Stimulated activated CD4-positive, alpha-beta T cell treated with anti-CD3 and anti-CD28 coated beads, Interleukin-1b, Interleukin-23, amount 100 ng/mL, for 24 hours (primary cell): ENCODE data around the gene AGTPBP1.

Source experiments
- DNase-seq, 4 experiments: peaks; one replicate each; pipeline ENCODE4 v3.0.0-alpha.2; 2020; ENCODE audit warnings: low read depth in 4 of 4, low spot score in 1 of 4

AGTPBP1 gene

DNA sequence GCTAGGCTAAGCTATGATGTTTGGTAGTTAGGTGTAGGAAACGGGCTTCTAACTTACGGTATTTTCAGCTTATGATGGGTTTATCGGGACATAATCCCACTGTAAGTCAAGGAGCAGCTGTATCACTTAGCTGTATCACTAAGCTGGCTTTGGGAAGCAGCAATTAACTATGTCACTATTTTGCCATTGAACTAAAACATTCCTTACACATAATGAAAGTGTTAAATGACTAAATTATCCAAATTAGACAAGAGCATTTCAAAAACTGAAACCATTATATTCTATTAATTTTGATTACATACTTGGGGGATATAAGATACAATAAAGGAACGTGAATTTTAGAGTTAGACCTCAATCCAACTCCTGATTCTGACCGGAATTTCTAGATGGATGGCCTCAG is 188.3 kb downstream of the AGTPBP1 start:
- no peak for DNase-seq

DNA sequence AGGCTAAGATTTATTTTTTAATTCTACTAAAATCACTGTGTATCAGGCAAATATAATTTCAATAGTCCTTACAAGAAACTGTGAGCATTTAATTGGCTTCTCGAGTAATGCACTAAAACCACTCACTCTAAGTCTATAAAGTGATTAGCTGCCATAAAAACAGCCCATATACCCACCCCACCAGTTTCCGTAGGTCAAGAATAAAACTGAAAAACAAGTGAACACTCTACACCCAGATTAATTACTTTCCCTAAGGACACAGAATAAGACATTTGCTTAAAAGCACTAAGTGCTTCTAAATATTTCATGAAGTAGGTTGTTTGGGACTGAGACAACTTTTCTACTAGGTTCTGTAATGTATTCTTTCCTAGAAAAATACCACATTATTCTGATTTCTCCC is 194.2 kb downstream of the AGTPBP1 start:
- no peak for DNase-seq

DNA sequence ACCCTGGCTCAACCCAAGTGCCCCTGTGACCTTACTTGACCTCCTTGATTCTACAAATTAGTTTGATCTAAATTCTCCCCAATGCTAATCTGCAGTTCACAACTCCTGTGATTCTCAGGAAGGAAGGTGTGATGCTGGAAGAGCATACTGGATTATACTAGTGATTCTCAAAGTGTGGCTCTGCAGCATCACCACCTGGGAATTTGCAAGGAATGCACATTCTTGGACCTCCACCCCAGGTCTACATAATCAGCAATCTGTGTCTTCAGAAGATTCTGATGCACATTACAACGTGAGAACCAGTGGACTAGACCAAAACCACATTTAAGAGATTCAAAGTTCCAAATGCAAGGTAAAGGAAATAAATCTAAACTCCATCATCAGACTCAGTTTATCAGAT is 198.6 kb downstream of the AGTPBP1 start:
- no peak for DNase-seq

- DNase-seq = no peak
Measured at GRCh38 chr9:85541876-85542275, 199.9 kb downstream of the AGTPBP1 start.

DNA sequence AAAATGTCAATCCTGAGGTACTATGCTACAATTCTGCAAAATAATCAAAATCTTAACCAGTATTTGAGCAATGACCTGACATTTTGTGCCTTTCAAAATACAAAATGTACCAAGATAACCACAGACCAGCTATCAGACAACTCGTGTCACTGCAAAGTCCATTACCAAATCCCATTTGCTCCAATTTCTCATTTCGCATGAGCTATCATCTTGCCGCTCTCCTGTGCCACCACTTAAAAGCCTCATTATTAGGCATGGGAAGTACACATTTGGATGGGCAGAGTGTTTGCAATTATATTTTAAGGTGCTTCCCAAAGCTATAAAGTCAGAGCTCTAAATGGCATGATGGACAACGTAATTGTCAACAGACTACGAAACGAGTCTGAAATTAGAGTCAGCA is 205.2 kb downstream of the AGTPBP1 start:
- DNase-seq = no peak

DNA sequence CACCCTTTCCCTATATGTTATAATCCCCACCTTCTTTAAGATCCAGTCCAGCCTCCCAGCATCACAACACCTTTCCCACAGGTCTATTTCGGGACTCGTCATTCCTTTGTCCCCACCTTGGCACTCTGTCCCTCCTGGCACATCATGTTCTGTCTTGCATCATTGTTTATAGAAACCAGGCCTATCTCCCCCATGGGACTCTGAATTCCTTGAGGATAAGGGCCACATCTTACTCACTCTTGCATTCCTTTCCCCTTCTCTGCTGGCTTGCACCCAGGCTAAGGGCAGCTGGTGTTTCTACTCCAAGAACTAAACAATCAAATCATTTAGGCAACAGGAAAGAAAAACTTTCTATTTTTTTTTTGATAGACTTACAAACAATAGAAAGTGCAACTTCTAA is 205.7 kb downstream of the AGTPBP1 start:
- no peak for DNase-seq

DNA sequence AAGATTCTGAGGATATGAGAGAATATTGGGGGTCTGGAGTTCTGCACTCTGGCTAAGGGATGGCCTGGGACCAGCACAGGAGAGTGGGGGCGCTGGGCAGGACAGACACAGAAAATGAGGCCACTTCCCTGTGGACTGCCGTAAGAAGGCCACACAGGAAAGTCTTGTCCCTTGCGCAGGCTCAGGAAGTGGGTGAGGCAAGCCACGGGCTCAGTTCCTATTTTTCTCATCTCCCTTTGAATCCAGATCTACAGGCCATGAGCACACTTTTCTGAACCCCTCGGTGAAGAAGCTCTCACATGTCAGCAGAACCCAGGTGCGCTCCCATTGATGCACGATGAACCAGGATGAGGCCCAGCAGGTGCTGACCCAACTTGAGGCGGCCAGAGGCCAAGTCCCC is 207.4 kb downstream of the AGTPBP1 start:
- no peak for DNase-seq

DNA sequence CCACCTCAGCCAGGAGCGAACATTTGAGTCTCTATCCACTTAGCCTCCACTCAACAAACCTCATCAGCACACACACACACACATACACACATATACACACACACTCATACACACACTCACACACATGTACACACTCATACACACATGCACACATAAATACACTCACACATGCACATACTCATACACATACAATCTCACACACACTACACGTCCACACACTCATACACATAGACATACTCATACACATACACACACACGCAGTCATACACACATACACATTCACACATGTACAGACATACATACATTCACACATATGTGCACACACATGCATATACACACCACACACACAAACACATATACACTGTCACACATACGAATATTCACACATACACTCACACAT is 208.2 kb downstream of the AGTPBP1 start:
- DNase-seq = no peak

- DNase-seq = no peak
Measured at GRCh38 chr9:85530721-85531120, 211.0 kb downstream of the AGTPBP1 start.

DNA sequence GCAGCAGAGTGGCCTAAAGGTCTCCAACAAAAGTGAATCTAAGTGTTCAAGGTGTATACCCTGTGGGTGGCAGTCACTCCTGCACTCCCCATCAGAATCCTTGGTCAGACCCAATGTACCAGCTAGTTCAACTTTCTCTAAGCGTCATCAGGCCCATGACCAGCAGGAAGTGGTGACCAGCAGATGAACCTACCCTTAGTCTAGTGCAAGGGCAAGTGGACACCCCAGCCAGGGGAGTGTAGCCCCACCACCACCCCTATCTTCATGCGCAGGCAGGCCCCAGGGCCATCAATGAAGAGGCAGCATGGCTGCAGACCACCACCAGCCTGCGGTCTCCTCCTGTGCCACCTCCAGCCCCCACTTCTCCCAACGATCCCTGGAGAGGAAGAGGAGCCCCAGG is 213.1 kb downstream of the AGTPBP1 start:
- no peak for DNase-seq

GRCh38 chr9:85528142-85528541 is 213.6 kb downstream of the AGTPBP1 start:
- DNase-seq = no peak

DNA sequence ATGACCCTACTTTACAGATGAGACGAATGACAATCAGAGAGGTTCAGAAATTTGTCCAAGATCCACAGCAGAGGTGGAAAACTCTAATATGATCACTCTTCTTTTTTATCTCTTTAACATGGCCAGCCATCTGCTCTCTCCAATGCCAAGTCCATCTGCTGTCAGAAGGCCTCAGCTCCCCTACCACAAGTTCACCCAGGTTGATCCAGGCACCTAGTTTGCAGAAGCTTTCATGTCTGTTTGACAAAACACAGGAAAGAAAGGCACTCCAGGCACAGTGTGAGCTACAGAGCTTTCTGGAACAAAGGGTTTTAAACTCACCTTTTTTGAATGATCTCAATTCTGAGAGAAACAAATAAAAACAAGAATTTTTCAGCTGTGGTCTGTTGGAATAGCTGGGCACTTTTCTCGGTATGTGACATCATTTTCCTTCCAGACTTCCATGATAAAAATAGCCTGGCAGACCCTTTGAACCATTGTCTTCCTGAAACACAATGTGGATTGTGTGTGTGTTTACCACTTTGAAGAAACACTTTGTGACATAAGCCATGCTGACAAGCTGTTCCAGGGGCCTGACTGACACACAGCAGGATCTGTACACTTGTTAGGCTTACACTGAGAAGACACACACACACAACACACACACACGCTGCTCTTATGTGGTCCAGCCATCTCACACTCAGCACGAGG is 214.3 kb downstream of the AGTPBP1 start:
- DNase-seq = no peak

GRCh38 chr9:85524531-85524930 is 217.2 kb downstream of the AGTPBP1 start:
- DNase-seq = no peak

DNA sequence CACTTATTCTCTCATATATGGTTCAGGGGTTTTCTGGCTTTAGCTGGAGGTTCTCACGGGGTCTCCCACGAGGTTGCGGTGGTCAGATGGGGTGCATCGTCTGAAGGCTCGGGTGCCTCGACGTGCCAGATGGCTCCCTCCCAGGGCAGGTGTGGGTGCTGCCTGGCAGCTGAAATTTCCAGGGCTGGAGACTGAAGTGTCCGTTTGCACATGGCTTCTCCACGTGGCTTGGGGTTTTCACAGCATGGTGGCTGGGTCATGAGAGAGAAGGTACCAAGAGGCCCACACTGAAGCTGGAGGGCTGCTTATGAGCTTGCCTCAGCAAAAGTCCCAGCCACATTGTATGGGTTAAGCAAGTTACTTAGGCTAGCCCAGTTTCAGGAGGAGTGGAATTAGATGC is 218.6 kb downstream of the AGTPBP1 start:
- no peak for DNase-seq

DNA sequence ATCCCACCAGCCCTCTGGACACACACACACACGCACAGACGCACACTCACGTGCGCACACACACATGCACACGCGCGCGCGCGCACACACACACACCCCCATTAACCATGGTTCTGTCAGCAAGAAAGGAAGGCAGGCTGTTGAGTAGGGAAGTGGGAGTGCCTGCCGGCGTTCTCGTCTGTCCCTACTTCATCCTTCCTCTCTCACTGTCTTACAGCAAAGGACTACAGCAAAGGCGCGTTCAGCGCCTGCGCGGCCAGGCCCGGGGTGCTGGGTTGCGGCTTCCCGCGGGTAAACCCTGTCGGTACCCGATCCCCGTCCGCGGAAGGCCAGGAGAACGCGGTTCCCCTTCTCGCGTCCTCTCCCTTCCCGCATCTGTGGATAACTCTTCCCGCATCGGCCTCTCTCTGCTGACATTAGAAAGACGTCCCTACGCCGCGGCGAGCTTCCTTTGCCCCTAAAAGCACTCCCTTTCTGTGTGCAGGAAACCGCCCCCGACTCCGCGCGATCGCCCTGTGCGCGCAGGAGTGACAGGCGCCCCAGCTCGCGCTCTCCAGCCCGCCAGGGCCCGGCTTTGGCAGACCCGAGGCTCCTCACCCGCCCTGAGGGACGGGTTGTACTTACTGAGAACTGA is 219.2 kb downstream of the AGTPBP1 start:
- DNase-seq = peak in 1 of 4 experiments; percentile 18

DNA sequence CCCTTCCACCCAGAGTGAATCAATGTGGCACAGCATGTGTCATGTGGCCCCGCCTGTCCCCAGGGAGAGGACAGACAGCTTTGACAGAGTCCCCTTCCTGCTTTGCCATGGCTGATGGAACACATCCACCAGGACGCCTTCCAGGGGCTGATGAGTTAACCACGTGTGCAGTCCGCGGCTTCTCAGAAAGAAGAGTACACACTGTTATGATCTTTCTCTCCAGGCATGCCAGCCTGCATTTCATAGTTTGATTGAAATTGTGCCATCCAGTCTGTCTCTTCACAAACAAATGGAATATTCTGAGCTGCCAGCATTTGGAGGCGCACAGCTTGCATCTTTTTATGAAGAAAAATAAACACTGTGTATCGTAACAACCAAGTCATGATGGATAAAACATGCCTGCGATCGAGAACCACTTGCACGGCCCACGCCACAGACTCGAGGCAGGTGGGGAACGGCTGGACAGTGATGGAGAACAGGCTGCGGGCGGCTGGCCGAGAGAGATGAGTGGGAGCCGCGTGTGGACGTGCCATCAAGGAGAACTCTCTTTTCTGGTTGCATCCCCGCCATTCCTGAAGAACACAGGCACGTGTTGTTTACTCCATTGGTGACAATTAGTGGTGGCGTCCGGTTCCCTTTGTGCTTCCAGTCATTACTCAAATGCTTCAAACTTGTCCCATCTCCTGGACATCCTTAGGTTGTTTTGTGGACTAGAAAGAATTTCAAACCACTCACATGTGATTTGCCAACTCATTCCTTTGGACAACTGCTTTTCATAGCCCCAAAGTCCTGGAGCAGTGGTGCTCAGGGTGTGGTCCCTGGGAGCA is 220.2 kb downstream of the AGTPBP1 start:
- no peak for DNase-seq

- DNase-seq = no peak
Measured at GRCh38 chr9:85516976-85517637, 224.6 kb downstream of the AGTPBP1 start.

DNA sequence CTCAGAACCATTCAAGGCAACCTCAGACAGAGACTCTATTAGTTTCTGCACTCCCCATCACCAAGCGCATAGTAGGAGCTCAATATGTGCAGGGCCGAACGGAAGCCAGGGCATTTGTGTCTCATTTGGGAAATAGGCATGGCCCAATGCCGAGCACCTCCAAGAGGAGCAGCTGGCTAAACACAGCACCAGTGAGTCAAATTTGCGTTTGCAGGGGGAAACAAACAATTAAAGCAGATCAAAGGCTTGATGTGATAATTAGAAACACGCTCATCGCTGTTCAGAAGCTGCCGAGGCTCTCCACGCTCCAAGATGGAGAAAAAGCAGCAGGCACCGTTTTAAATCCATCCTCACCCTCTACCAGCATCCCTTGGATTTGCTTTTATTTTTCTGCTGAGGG is 225.3 kb downstream of the AGTPBP1 start:
- no peak for DNase-seq

DNA sequence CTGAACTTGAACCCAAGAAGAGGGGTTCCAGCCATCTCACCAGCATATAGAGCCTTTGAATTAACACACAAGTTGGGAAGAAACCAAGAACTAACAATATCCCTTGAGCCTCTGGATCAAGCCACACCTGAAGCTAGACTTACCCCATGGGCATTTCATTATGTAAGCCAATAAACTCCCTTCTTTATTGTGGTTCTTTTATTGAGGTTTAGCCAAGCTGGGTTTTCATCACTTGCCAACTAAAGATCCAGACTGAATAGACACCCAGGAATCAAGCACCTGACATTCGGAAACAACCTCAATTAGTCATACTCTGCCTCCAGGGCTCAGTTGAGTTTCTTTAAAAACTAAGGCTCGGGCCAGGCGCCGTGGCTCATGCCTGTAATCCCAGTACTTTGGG is 226.7 kb downstream of the AGTPBP1 start:
- no peak for DNase-seq

DNA sequence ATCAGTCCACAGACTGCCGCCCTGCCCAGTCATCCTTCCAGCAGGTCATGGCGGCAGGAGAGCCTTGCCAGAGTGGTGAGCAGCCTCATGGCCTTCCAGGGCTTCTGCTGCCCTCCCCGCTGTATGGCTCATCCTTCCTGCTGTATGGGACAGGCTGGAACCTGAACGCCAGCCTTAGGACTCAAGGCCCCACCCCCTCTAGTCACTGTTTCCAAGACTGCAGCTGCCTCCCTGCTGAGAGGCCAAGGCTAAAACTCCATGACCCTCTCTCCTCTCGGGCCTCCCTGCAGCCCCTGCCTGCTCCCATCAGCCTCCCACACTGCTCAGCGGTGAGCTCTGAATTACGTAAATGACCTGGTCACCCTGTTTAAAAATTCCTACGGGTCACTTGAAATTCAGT is 227.5 kb downstream of the AGTPBP1 start:
- no peak for DNase-seq

DNA sequence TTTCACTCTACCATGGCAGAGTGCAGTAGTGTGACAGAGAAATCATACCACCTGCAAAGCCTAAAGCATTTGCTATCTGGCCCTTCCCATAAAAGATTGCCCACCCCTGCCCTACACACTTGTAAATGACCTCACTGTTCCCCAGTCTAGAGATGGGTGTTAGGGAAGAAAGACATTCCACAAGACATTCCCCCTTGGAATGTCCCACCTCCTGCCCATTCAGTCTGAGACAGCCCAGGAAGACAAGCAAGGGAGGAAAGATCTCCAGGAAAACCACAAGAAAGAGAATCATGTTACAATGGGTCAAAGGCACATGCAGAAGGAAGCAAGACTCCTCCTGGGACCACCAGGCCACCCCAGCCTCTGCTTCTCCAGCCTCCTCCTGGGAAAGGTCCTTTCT is 230.0 kb downstream of the AGTPBP1 start:
- DNase-seq = no peak
